T-cell (primary cell): Measurements from ENCODE around the gene TMEM178B. TPM values are rescaled to one million over a fixed set of nuclear protein-coding genes. Genes with fewer than 3 reads are reported as not detected.

ENCODE experiments used
- ATAC-seq, 4 experiments: fragments of 200-7000 bp in 3 of 4; fragments of 150-1000 bp in 1 of 4; cut with Tn5 transposase; replicated peaks in 1 of 4; 1 replicate in 3 of 4; 2 replicates in 1 of 4; pipeline ENCODE4 v1.10.0; 2021; ENCODE audit warnings: moderate library complexity in 3 of 4, mild to moderate bottlenecking in 2 of 4, moderate number of reproducible peaks in 1 of 4
- CTCF ChIA-PET, 2 donors: fragments of 300-600 bp; sonication (Branson Sonifier 250); formaldehyde crosslinking; loops; one replicate each; lab custom pipeline; 2022; ENCODE audit warnings: antibody characterized with exemption in 2 of 2; lab: Charles Lee
- POLR2A ChIA-PET, 2 donors: fragments of 300-600 bp; sonication (Branson Sonifier 250); formaldehyde crosslinking; loops; one replicate each; lab custom pipeline; 2022; ENCODE audit warnings: antibody characterized with exemption in 2 of 2; lab: Charles Lee
- DNase-seq, 35 experiments: peaks; one replicate each; pipeline versions ENCODE4 v3.0.0 to v3.0.0-alpha.2; 2013 to 2023
- H3K27ac ChIP-seq: one replicate; pipeline ENCODE4 v1.5.1; 2013; ENCODE audit warnings: low read length
- H3K27me3 ChIP-seq, 2 experiments: replicated peaks in 1 of 2; 1 replicate in 1 of 2; 2 replicates in 1 of 2; pipeline versions ENCODE4 v1.6.1 to v1.7.0; 2013; ENCODE audit warnings: low read length in 1 of 2, mixed read lengths in 1 of 2; ENCODE audit not compliant: control insufficient read depth in 2 of 2, insufficient read depth in 2 of 2; ENCODE audit errors: extremely low read depth in 1 of 2
- H3K36me3 ChIP-seq, 2 donors: 1 replicate in 1 of 2; 2 replicates in 1 of 2; pipeline versions ENCODE4 v1.6.1 to v1.7.0; 2013; ENCODE audit warnings: low read length in 1 of 2; ENCODE audit not compliant: control insufficient read depth in 2 of 2, insufficient read depth in 1 of 2; ENCODE audit errors: extremely low read depth in 1 of 2
- H3K4me1 ChIP-seq, 2 experiments: 1 replicate in 1 of 2; 2 replicates in 1 of 2; pipeline versions ENCODE4 v1.6.1 to v1.7.0; 2013; ENCODE audit warnings: low read length in 2 of 2, mixed read lengths in 1 of 2; ENCODE audit not compliant: insufficient read depth in 2 of 2, control insufficient read depth in 1 of 2; ENCODE audit errors: extremely low read depth in 1 of 2
- H3K4me3 ChIP-seq, 2 donors: 1 replicate in 1 of 2; 2 replicates in 1 of 2; pipeline versions ENCODE4 v1.5.1 to v1.7.0; 2013; ENCODE audit warnings: mild to moderate bottlenecking in 2 of 2, low read length in 1 of 2, moderate library complexity in 1 of 2; ENCODE audit not compliant: control insufficient read depth in 1 of 2; ENCODE audit errors: extremely low read depth in 1 of 2
- H3K9me3 ChIP-seq: 2 replicates; pipeline ENCODE4 v1.7.0; 2013
- H3K27ac Mint-ChIP-seq, 2 donors: one replicate each; pipeline ENCODE4 v1.8.0; 2020 to 2021; ENCODE audit warnings: mild to moderate bottlenecking in 2 of 2, mixed read lengths in 2 of 2
- H3K27me3 Mint-ChIP-seq, 2 donors: one replicate each; pipeline ENCODE4 v1.8.0; 2021 to 2022; ENCODE audit warnings: mixed read lengths in 2 of 2
- H3K36me3 Mint-ChIP-seq: one replicate; pipeline ENCODE4 v1.8.0; 2021; ENCODE audit warnings: mixed read lengths
- H3K4me1 Mint-ChIP-seq, 3 donors: one replicate each; pipeline ENCODE4 v1.8.0; 2020 to 2022; ENCODE audit warnings: mixed read lengths in 3 of 3, mild to moderate bottlenecking in 1 of 3
- H3K4me3 Mint-ChIP-seq, 3 donors: one replicate each; pipeline ENCODE4 v1.8.0; 2020 to 2022; ENCODE audit warnings: mild to moderate bottlenecking in 3 of 3, mixed read lengths in 3 of 3, moderate library complexity in 3 of 3
- H3K9me3 Mint-ChIP-seq, 3 donors: one replicate each; pipeline ENCODE4 v1.8.0; 2020 to 2022; ENCODE audit warnings: mixed read lengths in 3 of 3
- WGBS: methylation state at CpG from one replicate; pipeline ENCODE4 v1.1.5; 2013; ENCODE audit warnings: missing lambda C conversion rate; ENCODE audit not compliant: insufficient coverage; 5-methylcytosine and 5-hydroxymethylcytosine counted together
- total RNA-seq, 35 experiments: library from RNA in 6 of 35; stranded (reverse) in 6 of 35; fragments of 120-200 nt in 1 of 35; gene quantifications; one replicate each; pipeline versions ENCODE4 v1.2.1 to v1.2.4 and lab custom pipeline; 2013 to 2026

TMEM178B gene
- total RNA-seq, 5 donors from 2014 or later (not counting 1 experiment from before 2014, with no cell fraction given): 0.14 to 0.86 (median 0.32) TPM

DNA sequence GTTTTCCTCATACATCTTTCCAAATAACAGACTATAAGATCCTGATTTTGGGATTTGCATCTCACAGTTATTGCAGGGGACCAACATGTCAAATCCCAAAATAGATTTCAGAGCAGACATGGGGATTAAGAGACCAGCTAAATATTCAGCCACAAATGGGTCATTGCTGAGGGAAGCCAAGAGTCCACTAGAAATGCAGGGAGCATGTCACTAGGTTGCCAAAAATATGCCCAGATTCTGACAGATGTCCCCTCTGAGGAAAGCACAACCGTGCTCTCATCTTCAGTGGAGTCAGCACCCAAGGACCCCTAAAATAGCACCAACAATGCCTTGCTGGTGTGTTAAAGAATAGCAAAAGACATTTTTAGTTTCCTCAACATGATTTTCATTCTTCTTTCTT is 421.2 kb downstream of the TMEM178B start:
- POLR2A ChIA-PET: no interaction called here
- no peak overlapping the region for H3K27ac Mint-ChIP-seq
- no peaks in the 10 kb centered on the region for H3K36me3 Mint-ChIP-seq
- Histone ChIP-seq H3K4me1 (no peaks in the 10 kb centered on the region), H3K9me3 (no peaks in the 10 kb centered on the region), H3K36me3 (no peaks in the 10 kb centered on the region), H3K27me3 (peaks cover 0 to 8% of the 10 kb centered on the region in 2 experiments), H3K27ac (no peak overlapping the region), H3K4me3 (no peak overlapping the region)
- no peak overlapping the region for H3K4me3 Mint-ChIP-seq
- no CpG with 5 or more reads among the region's 1 CpG for WGBS
- ATAC-seq: no peak
- CTCF ChIA-PET: no interaction called here
- no peaks in the 10 kb centered on the region for H3K9me3 Mint-ChIP-seq
- H3K4me1 Mint-ChIP-seq: no peaks in the 10 kb centered on the region
- DNase-seq: no peak
- H3K27me3 Mint-ChIP-seq: peaks cover 9 to 27% of the 10 kb centered on the region in 2 donors

DNA sequence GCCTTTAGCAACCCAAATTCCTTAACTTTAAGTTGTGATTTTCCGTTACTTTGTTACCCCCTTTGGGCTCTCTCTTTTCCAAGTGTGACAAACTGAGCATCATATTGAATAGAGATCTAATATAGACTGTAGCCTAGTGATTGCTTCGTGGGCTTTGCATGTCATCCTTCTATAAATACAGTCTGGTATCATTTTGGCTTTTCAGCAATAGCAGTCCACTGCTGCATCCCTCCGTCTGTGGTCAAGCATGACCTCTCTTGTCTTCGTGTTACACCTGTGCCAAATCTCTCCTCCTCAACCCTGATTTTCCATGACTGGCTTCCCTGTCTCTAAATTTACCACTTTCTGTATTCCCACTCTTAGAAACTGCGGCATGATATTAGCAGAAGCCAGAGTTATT is 423.5 kb downstream of the TMEM178B start:
- Histone ChIP-seq H3K4me1 (no peaks in the 10 kb centered on the region), H3K27me3 (peaks cover 0 to 11% of the 10 kb centered on the region in 2 experiments), H3K36me3 (no peaks in the 10 kb centered on the region), H3K9me3 (no peaks in the 10 kb centered on the region), H3K27ac (no peak overlapping the region), H3K4me3 (no peak overlapping the region)
- no peaks in the 10 kb centered on the region for H3K4me1 Mint-ChIP-seq
- H3K27me3 Mint-ChIP-seq: peaks cover 22 to 34% of the 10 kb centered on the region in 2 donors
- no peak overlapping the region for H3K4me3 Mint-ChIP-seq
- no peak for DNase-seq
- no peaks in the 10 kb centered on the region for H3K36me3 Mint-ChIP-seq
- H3K9me3 Mint-ChIP-seq: no peaks in the 10 kb centered on the region
- ATAC-seq: no peak
- ChIA-PET CTCF (no interaction called here), POLR2A (no interaction called here)
- H3K27ac Mint-ChIP-seq: no peak overlapping the region
- WGBS: 75% methylated on average over 2 of the region's 5 CpGs

DNA sequence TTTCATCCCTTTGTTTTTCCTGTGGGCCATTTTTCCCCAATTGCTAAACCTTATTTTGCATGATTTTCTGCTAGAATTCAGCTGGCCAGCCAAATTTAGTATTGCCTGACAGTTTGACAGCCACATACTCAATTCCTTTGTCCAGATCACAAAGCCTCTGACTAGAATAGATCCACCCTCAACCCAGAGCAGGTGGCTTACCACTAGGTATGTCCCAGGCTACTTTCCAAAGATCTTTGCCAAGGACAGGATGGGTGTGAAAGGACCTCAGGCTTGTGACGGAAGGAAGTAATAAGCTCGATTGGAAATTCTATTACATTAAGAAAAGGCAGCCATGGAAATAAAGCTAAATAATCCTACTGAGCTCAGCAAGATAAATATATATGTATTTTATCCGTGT is 426.7 kb downstream of the TMEM178B start:
- no peaks in the 10 kb centered on the region for H3K9me3 ChIP-seq
- Mint-ChIP-seq H3K4me1 (no peaks in the 10 kb centered on the region), H3K27ac (no peak overlapping the region), H3K36me3 (no peaks in the 10 kb centered on the region), H3K4me3 (no peak overlapping the region), H3K27me3 (peaks cover 16 to 21% of the 10 kb centered on the region in 2 donors), H3K9me3 (no peaks in the 10 kb centered on the region)
- ChIA-PET CTCF (interaction anchor here in 1 of 2 donors (0.6 to 0.7 kb wide), 2 partner anchors 10 to 28 kb away, joined by 3 to 4 read pairs; no protein-coding TSS in a partner anchor), POLR2A (interaction anchor here in 1 of 2 donors (0.6 kb wide), 1 partner anchor 135 kb away, joined by 3 read pairs; no protein-coding TSS in a partner anchor)
- H3K36me3 ChIP-seq: no peaks in the 10 kb centered on the region
- no peak overlapping the region for H3K27ac ChIP-seq
- no peaks in the 10 kb centered on the region for H3K4me1 ChIP-seq
- DNase-seq (no peak), ATAC-seq (no peak)
- no peak overlapping the region for H3K4me3 ChIP-seq
- peaks cover 0 to 8% of the 10 kb centered on the region in 2 experiments for H3K27me3 ChIP-seq
- WGBS: no CpG with 5 or more reads among the region's 3 CpGs

DNA sequence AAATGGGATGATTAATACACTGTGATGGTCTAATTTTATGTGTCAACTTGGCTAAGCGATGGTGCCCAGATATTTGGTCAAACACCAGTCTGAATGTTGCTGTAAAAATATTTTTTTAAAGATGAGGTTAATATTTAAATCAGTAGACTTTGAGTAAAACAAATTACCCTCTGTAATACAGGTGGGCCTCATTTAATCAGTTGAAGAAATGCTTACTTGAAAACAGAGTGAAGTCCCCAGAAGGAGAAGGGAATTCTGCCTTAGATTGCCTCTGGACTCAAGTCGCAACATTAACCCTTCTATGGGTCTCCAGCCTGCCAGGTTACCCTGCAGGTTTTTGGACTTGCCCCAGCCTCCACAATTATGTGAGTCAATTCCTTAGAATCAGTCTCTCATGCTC is 427.6 kb downstream of the TMEM178B start:
- DNase-seq (no peak), ATAC-seq (no peak)
- H3K27ac Mint-ChIP-seq: no peak overlapping the region
- H3K9me3 Mint-ChIP-seq: no peaks in the 10 kb centered on the region
- no peaks in the 10 kb centered on the region for H3K4me1 ChIP-seq
- no peaks in the 10 kb centered on the region for H3K9me3 ChIP-seq
- no CpG with 5 or more reads among the region's 2 CpGs for WGBS
- ChIA-PET POLR2A (no interaction called here), CTCF (no interaction called here)
- H3K27ac ChIP-seq: no peak overlapping the region
- H3K4me3 Mint-ChIP-seq: no peak overlapping the region
- H3K27me3 ChIP-seq: peaks cover 0 to 5% of the 10 kb centered on the region in 2 experiments
- H3K27me3 Mint-ChIP-seq: peaks cover 16 to 23% of the 10 kb centered on the region in 2 donors
- H3K36me3 Mint-ChIP-seq: no peaks in the 10 kb centered on the region
- no peaks in the 10 kb centered on the region for H3K36me3 ChIP-seq
- H3K4me1 Mint-ChIP-seq: no peaks in the 10 kb centered on the region
- no peak overlapping the region for H3K4me3 ChIP-seq

DNA sequence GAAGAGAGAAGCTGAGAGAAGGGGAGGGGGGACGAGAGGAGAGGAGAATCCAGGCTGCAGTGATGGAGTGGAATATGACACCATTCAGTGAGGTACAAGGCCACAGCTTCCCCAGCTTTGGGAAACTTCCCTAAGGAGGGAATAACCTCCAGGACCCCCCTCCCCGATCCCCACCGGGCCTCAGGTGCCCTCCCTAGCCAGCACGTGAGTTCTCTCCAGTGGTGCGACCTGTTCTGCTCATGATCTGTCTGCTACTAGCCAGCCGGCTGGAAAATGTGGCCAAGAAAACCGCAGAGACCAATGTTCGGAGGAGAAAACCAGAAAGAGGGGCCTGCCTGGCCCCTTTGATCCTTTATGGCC is 437.4 kb downstream of the TMEM178B start:
- 3% methylated on average over 7 of the region's 8 CpGs for WGBS
- no peak for ATAC-seq
- Mint-ChIP-seq H3K4me3 (peak overlapping the region in 2 of 3 donors; percentile 5 to 65), H3K27me3 (peaks cover 60 to 65% of the 10 kb centered on the region in 2 donors), H3K36me3 (no peaks in the 10 kb centered on the region), H3K27ac (no peak overlapping the region), H3K9me3 (peaks cover 4 to 8% (median 5%) of the 10 kb centered on the region in 3 donors), H3K4me1 (peaks cover 19 to 28% (median 20%) of the 10 kb centered on the region in 3 donors)
- Histone ChIP-seq H3K4me3 (peak overlapping the region; percentile 13 to 62), H3K27ac (no peak overlapping the region), H3K36me3 (no peaks in the 10 kb centered on the region), H3K9me3 (no peaks in the 10 kb centered on the region), H3K4me1 (peaks cover 0 to 10% of the 10 kb centered on the region in 2 experiments), H3K27me3 (peaks cover 17 to 39% of the 10 kb centered on the region in 2 experiments)
- ChIA-PET CTCF (interaction anchor here (0.5 to 0.6 kb wide), 2 partner anchors 11 to 1034 kb away, joined by 4 to 9 read pairs; no protein-coding TSS in a partner anchor), POLR2A (no interaction called here)
- no peak for DNase-seq

DNA sequence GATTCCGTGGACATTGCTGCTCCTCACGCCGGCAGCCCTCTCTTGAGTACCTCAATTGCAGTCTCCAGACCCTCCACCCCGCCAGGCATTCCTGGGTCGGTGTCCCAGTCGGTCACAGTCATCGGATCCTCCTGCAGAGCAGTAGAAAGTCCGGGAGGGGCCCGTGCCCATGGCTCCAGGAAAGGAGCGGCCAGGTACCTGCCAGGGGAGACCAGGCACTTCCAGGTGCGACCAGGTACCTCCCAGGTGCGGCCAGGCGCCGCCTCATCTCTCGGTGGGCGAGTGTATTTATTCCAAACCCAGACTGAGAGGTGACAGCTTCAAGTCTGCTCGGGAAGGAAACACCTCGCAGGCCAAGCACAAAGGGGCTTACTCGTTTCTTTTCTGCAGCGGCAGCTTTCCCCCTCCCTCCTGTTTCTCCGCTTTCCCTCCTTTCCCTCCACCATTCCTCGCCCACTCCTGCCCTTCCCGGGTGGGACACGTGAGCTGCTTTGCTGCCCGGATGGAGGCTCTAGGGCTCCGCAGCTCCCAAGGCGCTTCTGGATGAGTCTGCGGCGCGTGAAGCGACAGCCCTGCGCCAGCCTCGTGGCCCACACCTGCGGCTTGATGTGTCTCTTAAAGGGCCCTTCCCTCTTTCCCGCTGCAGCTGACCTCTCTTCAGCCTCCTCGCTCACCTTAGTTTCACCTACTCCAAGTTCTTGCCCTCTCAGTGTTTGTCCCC is 438.0 kb downstream of the TMEM178B start:
- peak overlapping the region; percentile 64 to 69 (median 65) for H3K4me3 Mint-ChIP-seq
- H3K27ac Mint-ChIP-seq: no peak overlapping the region
- peak overlapping the region; percentile 13 to 62 for H3K4me3 ChIP-seq
- no peak overlapping the region for H3K27ac ChIP-seq
- peaks cover 19 to 28% (median 20%) of the 10 kb centered on the region in 3 donors for H3K4me1 Mint-ChIP-seq
- peaks cover 0 to 10% of the 10 kb centered on the region in 2 experiments for H3K4me1 ChIP-seq
- no peaks in the 10 kb centered on the region for H3K36me3 Mint-ChIP-seq
- POLR2A ChIA-PET: interaction anchor here in 1 of 2 donors (0.6 kb wide), 1 partner anchor 996 kb away, joined by 4 read pairs; no protein-coding TSS in a partner anchor
- H3K9me3 ChIP-seq: no peaks in the 10 kb centered on the region
- no peak for DNase-seq
- CTCF ChIA-PET: interaction anchor here in 1 of 2 donors (0.5 kb wide), 1 partner anchor 1035 kb away, joined by 9 read pairs; no protein-coding TSS in a partner anchor
- peaks cover 4 to 8% (median 5%) of the 10 kb centered on the region in 3 donors for H3K9me3 Mint-ChIP-seq
- no peaks in the 10 kb centered on the region for H3K36me3 ChIP-seq
- peaks cover 61 to 62% of the 10 kb centered on the region in 2 donors for H3K27me3 Mint-ChIP-seq
- ATAC-seq: no peak
- peaks cover 17 to 40% of the 10 kb centered on the region in 2 experiments for H3K27me3 ChIP-seq
- WGBS: 6% methylated on average over 36 of the region's 36 CpGs
